ENCODE results near the gene KIAA1217.
"Not testable (repeated sequence)": the region's sequence is repeated elsewhere in the genome, so short reads cannot be mapped to it uniquely, and the experiment has no call there.

- not testable (repeated sequence) for TF ChIP-seq CTCF (conservative IDR thresholded peaks at IDR 0.05 in 1 of 2, IDR thresholded peaks at IDR 0.05 in 1 of 2; ENCODE audit: extremely low read depth in 1 of 2, insufficient read depth in 1 of 2, low read depth in 1 of 2, low read length in 2 of 2); EZH2 (IDR thresholded peaks at IDR 0.05; ENCODE audit: borderline replicate concordance, low read length)
These were observed 273.8 kb downstream of the KIAA1217 start for GRCh38 chr10:24482713-24483112.
